GM12878 (cell line): ENCODE data around the gene HEATR1. TPM values are rescaled to one million over a fixed set of nuclear protein-coding genes. Genes with fewer than 3 reads are reported as not detected.

ENCODE experiments used
- BCLAF1 ChIP-seq: fragments of 450-650 bp; IDR thresholded peaks from 2 replicates; pipeline ENCODE4 v1.6.1; 2017; ENCODE audit warnings: antibody characterized with exemption, mild to moderate bottlenecking, moderate library complexity
- E4F1 ChIP-seq: fragments of 450-650 bp; IDR thresholded peaks from 2 replicates; pipeline ENCODE4 v1.6.1; 2018; ENCODE audit warnings: borderline replicate concordance, mild to moderate bottlenecking; ENCODE audit not compliant: partially characterized antibody
- GATAD2B ChIP-seq: fragments of 450-650 bp; conservative IDR thresholded peaks from 2 replicates; pipeline ENCODE4 v1.6.1; 2017; ENCODE audit warnings: low read depth, mild to moderate bottlenecking, moderate library complexity
- NKRF ChIP-seq: fragments of 450-650 bp; conservative IDR thresholded peaks from 2 replicates; pipeline ENCODE4 v1.6.1; 2017; ENCODE audit warnings: mild to moderate bottlenecking, moderate library complexity
- PRDM15 ChIP-seq: fragments of 450-650 bp; formaldehyde crosslinking; IDR thresholded peaks from 2 replicates; pipeline ENCODE4 v1.4.0; 2020; ENCODE audit warnings: mild to moderate bottlenecking, moderate library complexity
- RAD51 ChIP-seq: fragments of 450-650 bp; IDR thresholded peaks from 2 replicates; pipeline ENCODE4 v1.6.1; 2016; ENCODE audit warnings: moderate library complexity, mild to moderate bottlenecking, inconsistent platforms
- RCOR1 ChIP-seq: conservative IDR thresholded peaks from 2 replicates; pipeline ENCODE4 v1.6.1; 2012; ENCODE audit warnings: low read depth, low read length, improper control_type of control experiment
- SMARCA5 ChIP-seq: fragments of 450-650 bp; IDR thresholded peaks from 2 replicates; pipeline ENCODE4 v1.6.1; 2017; ENCODE audit warnings: mild to moderate bottlenecking
- ZBTB33 ChIP-seq: fragments of 450-650 bp; IDR thresholded peaks from 2 replicates; pipeline ENCODE4 v1.6.1; 2017; ENCODE audit warnings: mild to moderate bottlenecking
- polyA plus RNA-seq, 11 experiments: library from polyadenylated mRNA; depleted of rRNA in 4 of 11; unstranded in 6 of 11; stranded (reverse) in 5 of 11; fragments of >200 nt; fragmentation: Nextera tagmentation in 4 of 11; fragmentation: Illumina TruSeq in 1 of 11; extraction: Ambion mirVana in 4 of 11; extraction: Trizol in 1 of 11; gene quantifications; 1 replicate in 1 of 11; 2 replicates in 10 of 11; pipeline versions ENCODE4 v1.2.1 to v1.2.3, GENCODE V29; 2011 to 2016; ENCODE audit warnings: inconsistent platforms in 2 of 11, missing spikeins in 2 of 11, low read depth in 1 of 11
- total RNA-seq, 4 experiments: library from RNA; depleted of rRNA in 3 of 4; stranded (reverse); fragments of >200 nt in 3 of 4; fragmentation: Illumina TruSeq in 1 of 4; extraction: Trizol in 1 of 4; gene quantifications; 2 replicates each; pipeline versions ENCODE4 v1.2.1 to v1.2.3, GENCODE V29; 2013 to 2021

Gene HEATR1
- total and polyA plus RNA-seq, 10 of the 15 experiments (the other 5 are each of a cell fraction or from before 2014, with no cell fraction given) = 8.6 to 72.3 (median 41.9) TPM

GRCh38 chr1:236501093-236501492 is 103.2 kb downstream of the HEATR1 start (continued):
- TF ChIP-seq NKRF = no peak
- TF ChIP-seq RAD51 = no peak
- no peak for TF ChIP-seq BCLAF1
- no peak for TF ChIP-seq GATAD2B
- TF ChIP-seq RCOR1 = no peak
- TF ChIP-seq PRDM15 (CRISPR knock-in tag) = no peak
- no peak for TF ChIP-seq SMARCA5
- no peak for TF ChIP-seq E4F1
- TF ChIP-seq ZBTB33 = no peak
